Stimulated activated memory B cell treated with anti-CD40 and anti-IgM and Interleukin-4, amounts not matched to agents 10 μg/mL and 1 μg/mL and 100 μg/mL, for 72 hours (primary cell): ENCODE measurements around the gene AMDHD2.
"Not testable (repeated sequence)": the region's sequence is repeated elsewhere in the genome, so short reads cannot be mapped to it uniquely, and the experiment has no call there.

Experiments used
- ATAC-seq: fragments of 150-1000 bp; cut with Tn5 transposase; 2 replicates; pipeline ENCODE4 v1.10.0; 2021
- H3K27ac Mint-ChIP-seq: one replicate; pipeline ENCODE4 v1.8.0; 2022; ENCODE audit warnings: mild to moderate bottlenecking, mixed read lengths
- H3K27me3 Mint-ChIP-seq: one replicate; pipeline ENCODE4 v1.8.0; 2022; ENCODE audit warnings: mixed read lengths
- H3K36me3 Mint-ChIP-seq: one replicate; pipeline ENCODE4 v1.8.0; 2022; ENCODE audit warnings: mixed read lengths
- H3K4me1 Mint-ChIP-seq: one replicate; pipeline ENCODE4 v1.8.0; 2022; ENCODE audit warnings: mixed read lengths
- H3K4me3 Mint-ChIP-seq: one replicate; pipeline ENCODE4 v1.8.0; 2022; ENCODE audit warnings: mild to moderate bottlenecking, moderate library complexity, mixed read lengths
- H3K9me3 Mint-ChIP-seq: one replicate; pipeline ENCODE4 v1.8.0; 2022; ENCODE audit warnings: mixed read lengths

Gene AMDHD2

GRCh38 chr16:2541409-2541808 lies 21.2 kb downstream of the AMDHD2 start:
- not testable (repeated sequence) for H3K27me3 Mint-ChIP-seq, ATAC-seq, H3K9me3 Mint-ChIP-seq
- Mint-ChIP-seq H3K36me3 (peaks cover 17% of the 10 kb centered on the region), H3K27ac (peak overlapping the region; percentile 84), H3K4me3 (peak overlapping the region; percentile 65), H3K4me1 (peaks cover 57% of the 10 kb centered on the region)

DNA sequence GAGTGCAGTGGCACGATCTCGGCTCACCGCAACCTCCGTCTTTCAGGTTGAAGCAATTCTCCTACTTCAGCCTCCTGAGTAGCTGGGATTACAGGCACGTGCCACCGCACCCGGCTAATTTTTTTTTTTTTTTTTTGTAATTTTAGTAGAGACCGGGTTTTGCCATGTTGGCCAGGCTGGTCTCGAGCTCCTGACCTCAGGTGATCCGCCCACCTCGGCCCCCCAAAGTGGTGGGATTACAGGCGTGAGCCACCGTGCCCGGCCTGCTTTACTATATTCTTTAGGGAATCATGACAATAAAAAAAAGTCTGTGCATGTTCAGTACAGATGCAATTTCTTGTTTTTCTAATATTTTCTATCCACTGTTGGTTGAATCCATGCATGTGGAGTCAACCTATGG lies 23.6 kb downstream of the AMDHD2 start:
- H3K4me3 Mint-ChIP-seq, H3K9me3 Mint-ChIP-seq, H3K27me3 Mint-ChIP-seq, H3K27ac Mint-ChIP-seq, ATAC-seq: not testable (repeated sequence)
- peaks cover 13% of the 10 kb centered on the region for H3K36me3 Mint-ChIP-seq
- H3K4me1 Mint-ChIP-seq: peaks cover 46% of the 10 kb centered on the region

GRCh38 chr16:2550283-2550878 lies 30.2 kb downstream of the AMDHD2 start:
- not testable (repeated sequence) for ATAC-seq, H3K27ac Mint-ChIP-seq, H3K4me1 Mint-ChIP-seq, H3K36me3 Mint-ChIP-seq, H3K27me3 Mint-ChIP-seq, H3K4me3 Mint-ChIP-seq, H3K9me3 Mint-ChIP-seq

GRCh38 chr16:2551420-2551889 lies 31.3 kb downstream of the AMDHD2 start:
- ATAC-seq, H3K4me3 Mint-ChIP-seq, H3K27ac Mint-ChIP-seq, H3K4me1 Mint-ChIP-seq, H3K9me3 Mint-ChIP-seq, H3K36me3 Mint-ChIP-seq, H3K27me3 Mint-ChIP-seq: not testable (repeated sequence)

DNA sequence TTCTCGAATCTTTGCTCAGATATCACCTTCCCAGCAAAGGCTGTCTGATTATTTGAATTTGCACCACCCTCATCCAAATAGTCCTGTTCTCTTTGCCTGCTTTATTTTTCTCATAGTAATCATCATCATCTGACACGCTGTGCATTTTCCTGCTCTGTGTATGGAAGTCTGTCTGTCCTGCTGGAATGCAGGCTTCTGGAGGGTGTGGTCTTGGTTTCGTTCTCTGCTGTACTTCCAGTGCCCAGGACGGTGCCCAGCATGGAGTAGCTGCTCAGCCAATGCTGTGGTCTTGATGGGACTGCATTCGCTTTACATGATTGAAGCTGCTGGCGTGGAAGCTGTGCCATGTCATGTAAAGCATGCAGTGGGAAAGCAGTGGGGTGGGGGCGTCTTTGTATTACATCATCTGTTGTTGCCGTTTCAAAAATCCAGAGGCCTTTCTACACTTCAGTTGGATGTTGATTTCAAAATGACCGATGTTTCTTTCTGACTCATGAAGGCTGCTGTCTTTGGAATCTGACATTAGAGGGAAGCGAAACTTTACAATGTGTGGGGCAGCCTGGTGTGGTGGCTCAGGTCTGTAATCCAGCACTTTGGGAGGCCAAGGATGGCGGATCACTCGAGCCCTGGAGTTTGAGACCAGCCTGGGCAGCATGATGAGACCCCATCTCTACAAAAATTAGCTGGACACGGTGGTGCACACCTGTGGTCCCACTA lies 34.7 kb downstream of the AMDHD2 start:
- H3K4me1 Mint-ChIP-seq, H3K27me3 Mint-ChIP-seq, H3K9me3 Mint-ChIP-seq, H3K4me3 Mint-ChIP-seq, H3K27ac Mint-ChIP-seq, H3K36me3 Mint-ChIP-seq: not testable (repeated sequence)
- peak; percentile 73 for ATAC-seq

DNA sequence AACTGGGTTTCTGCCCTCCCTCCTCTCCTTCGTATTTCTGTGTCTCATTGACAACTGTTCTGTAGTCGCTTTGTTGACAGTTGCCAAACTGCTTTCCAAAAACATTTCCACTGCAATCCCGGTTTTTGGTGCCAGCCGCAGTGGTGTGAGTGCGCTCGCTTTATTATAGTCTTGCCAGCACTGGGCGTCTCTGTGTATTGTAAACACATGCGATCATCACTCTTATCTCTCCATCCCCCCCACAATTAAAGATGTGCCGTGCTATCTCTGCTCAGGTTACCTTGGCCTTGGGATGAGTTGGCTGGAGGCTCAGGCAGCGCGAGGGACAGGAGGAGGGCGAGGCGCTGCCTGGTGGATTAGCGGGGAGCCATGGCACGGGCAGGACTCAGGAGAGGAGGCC lies 37.0 kb downstream of the AMDHD2 start:
- not testable (repeated sequence) for H3K4me1 Mint-ChIP-seq, H3K4me3 Mint-ChIP-seq, H3K36me3 Mint-ChIP-seq, H3K27me3 Mint-ChIP-seq, H3K9me3 Mint-ChIP-seq, ATAC-seq, H3K27ac Mint-ChIP-seq

GRCh38 chr16:2560131-2560797 lies 40.1 kb downstream of the AMDHD2 start:
- not testable (repeated sequence) for H3K27me3 Mint-ChIP-seq, H3K4me1 Mint-ChIP-seq, H3K4me3 Mint-ChIP-seq, H3K27ac Mint-ChIP-seq, H3K36me3 Mint-ChIP-seq, H3K9me3 Mint-ChIP-seq
- peak; percentile 92 for ATAC-seq

GRCh38 chr16:2560798-2561133 lies 40.6 kb downstream of the AMDHD2 start:
- H3K36me3 Mint-ChIP-seq, H3K4me1 Mint-ChIP-seq, H3K27ac Mint-ChIP-seq, H3K9me3 Mint-ChIP-seq, H3K4me3 Mint-ChIP-seq, H3K27me3 Mint-ChIP-seq: not testable (repeated sequence)
- ATAC-seq: peak; percentile 92

- H3K4me3 Mint-ChIP-seq, H3K27me3 Mint-ChIP-seq, H3K4me1 Mint-ChIP-seq, H3K27ac Mint-ChIP-seq, H3K9me3 Mint-ChIP-seq, ATAC-seq, H3K36me3 Mint-ChIP-seq: not testable (repeated sequence)
Measured at GRCh38 chr16:2567506-2567905, 47.3 kb downstream of the AMDHD2 start.

DNA sequence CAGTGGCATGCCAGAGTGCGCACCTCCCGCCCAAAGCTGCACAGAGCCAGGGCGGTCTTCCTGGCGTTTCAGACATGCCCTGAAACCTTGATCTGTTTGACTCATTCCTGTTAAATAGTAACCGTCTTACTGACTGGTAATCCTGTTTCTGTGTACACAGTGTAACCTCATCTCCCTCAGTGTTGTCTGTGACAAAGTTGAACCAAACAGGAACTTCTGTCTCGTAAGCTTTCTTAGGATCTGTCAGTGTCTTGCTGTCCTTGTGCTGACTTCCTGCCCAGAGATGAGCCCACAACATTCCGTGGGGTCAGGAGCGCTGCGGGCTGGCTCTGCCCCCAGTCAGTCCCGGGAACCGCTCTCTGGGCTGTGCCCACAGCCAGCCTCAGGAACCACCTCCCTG lies 48.4 kb downstream of the AMDHD2 start:
- H3K4me3 Mint-ChIP-seq, H3K27me3 Mint-ChIP-seq, H3K9me3 Mint-ChIP-seq, H3K36me3 Mint-ChIP-seq, ATAC-seq, H3K4me1 Mint-ChIP-seq, H3K27ac Mint-ChIP-seq: not testable (repeated sequence)

- not testable (repeated sequence) for H3K4me3 Mint-ChIP-seq, H3K9me3 Mint-ChIP-seq, H3K36me3 Mint-ChIP-seq, H3K27me3 Mint-ChIP-seq, H3K4me1 Mint-ChIP-seq, H3K27ac Mint-ChIP-seq
- ATAC-seq: peak; percentile 74
Measured at GRCh38 chr16:2572704-2573103, 52.5 kb downstream of the AMDHD2 start.

DNA sequence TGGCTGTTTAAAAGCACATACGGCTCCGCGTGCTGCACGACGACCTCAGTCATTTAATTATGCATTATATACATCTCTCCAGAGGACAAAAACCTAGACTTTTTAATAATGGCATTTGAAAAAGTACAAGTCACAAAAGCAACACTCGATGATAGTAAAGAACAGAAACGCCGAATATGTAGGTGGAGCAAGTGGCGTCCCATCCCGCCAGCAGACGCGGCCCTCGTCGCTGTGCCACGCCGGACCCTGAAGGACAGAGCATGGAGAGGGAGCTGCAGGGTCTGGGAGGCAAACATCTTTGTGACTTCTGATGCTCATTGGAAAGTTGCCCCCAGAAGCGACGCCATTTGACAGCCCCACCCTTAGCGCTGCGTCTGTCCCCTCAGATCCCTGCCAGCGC lies 55.7 kb downstream of the AMDHD2 start:
- H3K4me3 Mint-ChIP-seq, ATAC-seq, H3K27me3 Mint-ChIP-seq, H3K9me3 Mint-ChIP-seq, H3K27ac Mint-ChIP-seq, H3K36me3 Mint-ChIP-seq, H3K4me1 Mint-ChIP-seq: not testable (repeated sequence)

DNA sequence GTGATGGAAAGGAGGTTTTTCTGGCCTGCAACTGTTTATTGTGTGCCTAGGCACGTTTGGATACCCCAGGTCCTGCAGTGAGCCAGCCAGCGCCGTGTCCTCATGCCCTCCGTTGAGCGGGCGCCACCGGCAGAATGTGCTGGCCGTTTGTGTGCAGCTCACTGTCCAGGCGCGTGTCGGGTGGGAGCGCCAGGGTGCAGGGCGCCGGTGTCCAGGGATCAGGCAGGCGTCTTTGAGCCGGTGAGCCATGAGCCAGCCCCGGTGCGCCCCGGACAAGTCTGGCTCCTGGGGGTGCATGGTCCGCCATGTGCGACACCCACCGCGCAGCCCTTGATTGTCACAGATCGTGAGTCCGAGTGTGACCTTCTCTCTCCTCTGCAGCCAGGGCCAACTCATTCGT lies 56.9 kb downstream of the AMDHD2 start:
- H3K27ac Mint-ChIP-seq, H3K27me3 Mint-ChIP-seq, ATAC-seq, H3K36me3 Mint-ChIP-seq, H3K9me3 Mint-ChIP-seq, H3K4me1 Mint-ChIP-seq, H3K4me3 Mint-ChIP-seq: not testable (repeated sequence)

GRCh38 chr16:2578905-2579304 lies 58.7 kb downstream of the AMDHD2 start:
- not testable (repeated sequence) for H3K4me3 Mint-ChIP-seq, H3K27ac Mint-ChIP-seq, H3K4me1 Mint-ChIP-seq, H3K27me3 Mint-ChIP-seq, H3K36me3 Mint-ChIP-seq, ATAC-seq, H3K9me3 Mint-ChIP-seq

DNA sequence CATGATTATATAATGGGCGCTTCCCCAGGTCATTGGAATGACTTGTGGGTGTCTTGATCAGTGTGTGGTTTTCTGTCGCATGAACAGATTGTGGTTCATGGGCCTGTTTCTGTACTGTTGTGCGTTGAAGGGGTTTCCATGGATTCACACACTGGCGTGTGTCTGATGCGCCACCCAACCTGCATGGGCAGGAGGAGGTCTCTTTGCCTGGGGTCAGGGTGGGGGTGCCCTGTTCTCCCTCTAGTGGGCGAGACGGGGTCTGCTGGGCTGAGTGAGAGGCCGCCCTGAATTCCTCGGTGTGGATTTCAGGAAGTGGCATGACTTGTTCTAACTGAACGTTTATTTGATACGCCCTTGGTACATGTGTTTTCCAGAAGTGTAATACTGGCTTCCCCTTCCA lies 60.0 kb downstream of the AMDHD2 start:
- H3K27ac Mint-ChIP-seq, H3K9me3 Mint-ChIP-seq, ATAC-seq, H3K27me3 Mint-ChIP-seq, H3K4me1 Mint-ChIP-seq, H3K36me3 Mint-ChIP-seq, H3K4me3 Mint-ChIP-seq: not testable (repeated sequence)

DNA sequence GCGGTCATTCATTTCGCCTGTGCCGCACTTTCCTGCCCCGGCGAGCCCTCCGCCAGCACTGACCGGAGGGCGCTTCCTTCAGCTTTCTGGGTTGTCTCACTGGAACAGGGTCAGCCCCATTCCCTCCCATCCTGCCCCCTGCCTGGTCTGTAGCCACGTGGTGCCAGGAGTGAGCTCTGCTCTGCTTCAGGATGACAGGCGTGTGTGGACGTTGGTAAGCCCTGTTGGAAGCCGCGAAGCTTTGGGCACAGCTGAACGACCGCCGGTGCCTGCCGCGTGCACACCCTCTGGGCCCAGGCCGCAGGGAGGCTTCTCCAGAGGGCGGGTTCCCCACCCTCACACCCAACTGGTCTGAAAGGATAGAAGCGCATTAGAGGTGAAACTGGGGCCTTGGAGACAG lies 60.6 kb downstream of the AMDHD2 start:
- H3K4me3 Mint-ChIP-seq: not testable (repeated sequence)

More for the DNA sequence above, 60.6 kb downstream of the AMDHD2 start:
- H3K36me3 Mint-ChIP-seq, H3K9me3 Mint-ChIP-seq, H3K27ac Mint-ChIP-seq, ATAC-seq, H3K27me3 Mint-ChIP-seq, H3K4me1 Mint-ChIP-seq: not testable (repeated sequence)
